HG02943 (cell line): Measurements from ENCODE around the gene MAOB.

ENCODE experiments used
- ATAC-seq: cut with Tn5 transposase; IDR thresholded peaks from one replicate; pipeline ENCODE4 v1.9.1; 2021; ENCODE audit warnings: mild to moderate bottlenecking, low read depth, moderate library complexity; ENCODE audit not compliant: unreplicated experiment

MAOB gene

DNA sequence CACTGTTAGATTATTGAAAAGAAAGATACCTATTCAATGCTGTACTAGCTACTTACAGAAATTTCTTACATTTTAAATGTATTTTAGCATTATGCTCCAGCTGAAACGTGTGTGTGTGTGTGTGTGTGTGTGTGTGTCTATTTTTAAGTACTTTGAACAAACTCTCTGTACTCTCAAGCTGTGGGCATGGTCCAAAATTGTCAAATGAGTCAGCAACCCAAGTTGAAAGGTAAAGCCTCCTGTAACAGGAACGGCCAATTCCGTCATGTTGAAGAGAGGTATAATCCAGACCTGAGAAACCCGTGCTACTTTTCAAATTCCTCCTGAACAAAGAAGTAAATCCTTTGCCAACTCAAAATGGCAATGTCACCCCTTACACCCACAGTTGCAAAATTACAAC is 20.5 kb downstream of the MAOB start:
- ATAC-seq: no peak

DNA sequence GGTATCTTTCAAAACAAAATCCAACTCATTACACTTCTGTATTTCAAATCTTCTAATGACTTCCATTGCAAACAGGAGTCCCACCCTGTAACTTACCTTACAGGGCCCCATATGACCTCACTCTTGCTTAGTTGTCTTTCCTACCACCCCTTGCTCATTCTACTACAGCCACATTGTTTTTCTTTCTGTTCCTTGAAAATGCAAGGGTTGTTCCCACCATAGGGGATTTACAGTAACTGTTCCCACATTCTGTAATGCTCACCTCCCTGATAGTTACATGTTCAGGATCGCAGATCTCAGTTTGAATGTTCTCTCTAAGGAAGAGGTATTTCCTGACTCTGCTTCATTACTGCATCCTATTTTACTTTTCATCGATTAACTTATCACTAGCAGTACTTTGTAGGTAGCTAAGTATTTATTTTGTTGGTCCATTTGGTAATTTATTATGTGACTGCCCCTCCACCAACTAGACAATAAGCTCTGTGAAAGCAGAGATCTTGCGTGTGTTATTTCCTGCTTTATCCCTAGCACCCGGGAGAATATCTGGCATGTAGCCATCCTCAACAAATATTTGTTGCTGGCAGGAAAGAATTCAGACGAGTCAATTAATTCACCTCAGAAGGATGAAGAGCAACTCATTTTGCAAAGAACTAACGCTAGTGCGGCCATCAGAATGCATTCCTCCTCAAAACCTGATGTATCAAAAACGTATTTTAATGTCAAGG is 21.4 kb downstream of the MAOB start:
- no peak for ATAC-seq

DNA sequence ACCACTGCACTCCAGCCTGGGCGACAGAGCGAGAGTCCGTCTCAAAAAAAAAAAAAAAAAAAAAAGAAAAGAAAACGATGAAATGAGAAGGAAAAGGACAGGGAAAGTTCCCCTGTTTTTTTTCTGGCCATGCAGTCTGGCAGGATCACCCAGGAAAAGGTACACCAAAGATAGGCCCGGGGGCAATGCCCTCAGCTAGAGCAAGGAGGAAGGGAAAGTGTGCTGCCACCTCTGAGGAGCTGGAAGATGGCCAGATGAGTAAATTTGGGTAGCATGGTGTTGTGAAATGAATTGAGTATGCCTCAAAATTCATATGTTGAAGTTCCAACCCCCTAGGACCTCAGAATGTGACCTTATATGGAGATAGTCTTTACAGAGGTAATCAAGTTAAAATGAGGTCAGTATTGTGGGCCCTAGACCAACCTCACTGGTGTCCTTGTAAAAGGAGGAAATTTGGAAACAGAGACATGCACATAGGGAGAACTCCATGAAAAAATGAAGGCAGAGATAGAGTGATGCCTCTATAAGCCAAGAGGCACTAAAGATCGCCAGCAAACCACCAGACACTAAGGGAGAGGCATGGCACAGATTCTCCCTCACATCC is 28.9 kb downstream of the MAOB start:
- ATAC-seq: no peak

- no peak for ATAC-seq
Measured at GRCh38 chrX:43850629-43851028, 31.6 kb downstream of the MAOB start.

- ATAC-seq: no peak
Measured at GRCh38 chrX:43849173-43849572, 33.1 kb downstream of the MAOB start.

- ATAC-seq: no peak
Measured at GRCh38 chrX:43847352-43847751, 34.9 kb downstream of the MAOB start.

DNA sequence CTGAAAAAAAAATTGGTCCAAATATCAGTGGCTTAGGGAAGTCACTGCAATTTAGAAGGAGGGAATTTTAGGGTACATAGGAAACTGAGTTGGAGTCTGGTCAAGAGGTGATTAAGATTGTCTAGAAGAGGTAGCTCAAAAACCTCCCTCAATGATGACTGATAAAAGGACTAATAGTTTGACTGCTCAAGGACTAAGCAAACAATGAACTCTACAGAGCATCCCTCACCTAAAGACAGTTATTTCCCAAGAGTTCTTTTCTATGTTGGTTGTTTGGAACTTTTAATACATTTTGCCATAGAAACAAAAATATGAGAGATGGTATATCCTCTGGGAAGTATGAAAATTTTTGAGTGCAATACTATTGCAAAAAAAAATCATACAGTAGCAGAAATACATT is 35.7 kb downstream of the MAOB start:
- no peak for ATAC-seq

DNA sequence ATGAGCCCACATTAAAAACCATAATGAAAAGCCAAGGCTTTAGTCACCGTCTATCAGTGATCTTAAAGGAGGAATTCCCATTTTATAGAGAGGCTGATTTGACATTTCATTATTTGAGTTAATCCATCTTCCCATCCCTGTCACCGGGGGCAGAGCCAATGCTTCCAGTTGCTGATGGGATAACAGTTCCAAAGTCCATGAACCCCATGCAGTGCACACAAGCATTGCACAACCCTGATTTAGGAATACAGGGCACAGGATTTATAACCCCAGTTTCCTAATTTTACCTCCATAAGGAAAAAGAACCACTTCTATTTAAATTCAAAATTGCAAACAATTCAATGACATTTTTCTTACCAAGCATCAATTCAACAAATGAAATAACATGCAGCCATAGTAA is 36.5 kb downstream of the MAOB start:
- ATAC-seq: no peak

DNA sequence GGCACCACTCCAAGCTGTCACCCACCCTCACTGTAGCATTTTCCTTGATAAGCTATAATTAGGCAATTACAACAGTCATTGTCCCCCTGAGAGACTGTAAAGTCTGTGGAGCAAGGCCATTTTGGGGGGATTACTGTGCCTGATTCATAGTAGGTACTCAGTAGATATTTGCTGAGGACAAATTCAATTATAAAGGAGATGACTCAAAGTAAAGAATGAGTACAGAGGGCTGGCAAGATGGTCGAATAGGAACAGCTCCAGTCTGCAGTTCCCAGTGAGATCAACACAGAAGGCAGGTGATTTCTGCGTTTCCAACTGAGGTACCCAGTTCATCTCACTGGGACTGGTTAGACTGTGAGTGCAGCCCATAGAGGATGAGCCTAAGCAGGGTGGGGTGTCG is 42.0 kb downstream of the MAOB start:
- ATAC-seq: no peak

DNA sequence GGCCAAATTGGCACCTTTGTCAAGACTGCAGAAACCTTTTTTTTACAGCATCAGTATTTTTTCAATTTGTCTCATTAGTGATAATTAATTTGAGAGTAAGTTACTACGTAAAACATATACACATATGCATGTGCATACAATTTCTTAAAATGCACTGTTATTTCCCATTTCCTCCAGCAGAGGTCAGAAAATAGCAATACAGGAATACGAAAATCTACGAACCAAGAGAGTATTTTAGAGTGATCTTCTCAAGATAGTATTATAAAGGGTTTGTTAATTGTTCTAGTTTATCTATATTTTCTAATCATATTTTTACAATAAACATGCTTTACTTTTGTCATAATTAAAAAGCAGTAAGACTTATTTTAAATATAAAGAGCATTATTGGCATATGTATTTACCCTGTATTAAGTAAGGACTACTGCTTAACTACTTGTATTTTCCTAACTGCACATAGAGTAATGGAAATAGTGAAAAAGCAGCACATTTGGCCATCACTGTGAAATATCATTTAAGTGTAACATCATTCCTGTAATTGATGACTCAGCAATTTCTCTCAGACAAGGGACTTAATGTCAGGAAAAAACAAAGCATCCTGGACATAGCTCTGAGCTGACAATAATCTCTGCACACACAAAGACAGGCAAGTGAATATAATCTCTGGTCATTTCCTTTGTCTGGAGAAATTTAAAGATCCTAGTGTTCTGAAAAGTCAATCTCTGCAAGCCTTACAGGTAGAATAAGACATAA is 45.6 kb downstream of the MAOB start:
- ATAC-seq: no peak

- no peak for ATAC-seq
Measured at GRCh38 chrX:43835559-43835958, 46.7 kb downstream of the MAOB start.

GRCh38 chrX:43827791-43828190 is 54.5 kb downstream of the MAOB start:
- ATAC-seq: no peak

DNA sequence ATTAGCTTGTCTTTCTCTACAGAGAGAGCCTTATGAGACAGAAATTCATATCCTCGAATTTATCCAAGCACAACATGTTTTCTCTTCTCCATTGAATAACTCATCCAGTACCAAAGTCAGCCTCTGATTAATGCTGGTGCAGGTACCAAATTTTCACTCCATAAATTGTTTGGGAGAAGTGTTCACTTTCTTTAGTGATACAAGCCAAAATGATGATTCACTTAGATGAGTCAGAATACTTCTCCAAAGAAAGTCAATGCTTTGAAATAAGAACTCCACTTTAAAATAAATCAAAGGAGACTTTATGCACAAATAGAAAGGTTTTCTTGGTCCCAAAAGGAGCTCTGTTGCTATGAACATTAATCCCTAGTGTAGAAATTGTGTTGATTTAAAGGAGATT is 60.2 kb downstream of the MAOB start:
- ATAC-seq: no peak

DNA sequence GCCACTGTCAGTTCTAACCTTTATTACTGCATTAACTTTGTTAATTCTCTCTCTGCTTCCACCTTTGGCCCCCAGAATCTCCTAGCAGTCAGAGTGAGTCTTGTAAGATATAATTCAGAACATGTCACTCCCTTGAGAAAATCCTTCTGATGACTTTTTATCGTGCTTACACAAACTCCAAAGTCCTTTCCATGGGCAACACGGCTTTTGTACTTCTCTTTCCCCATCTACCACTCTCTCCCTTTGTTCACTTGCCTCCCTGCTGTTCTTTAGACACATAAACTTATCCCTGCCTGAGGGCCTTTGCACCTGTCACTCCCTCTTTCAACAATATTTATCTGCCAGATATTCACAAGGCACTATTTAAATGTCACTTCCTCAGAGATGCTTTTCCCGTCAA is 64.8 kb downstream of the MAOB start:
- ATAC-seq: no peak

GRCh38 chrX:43815209-43815608 is 67.0 kb downstream of the MAOB start:
- ATAC-seq: no peak

DNA sequence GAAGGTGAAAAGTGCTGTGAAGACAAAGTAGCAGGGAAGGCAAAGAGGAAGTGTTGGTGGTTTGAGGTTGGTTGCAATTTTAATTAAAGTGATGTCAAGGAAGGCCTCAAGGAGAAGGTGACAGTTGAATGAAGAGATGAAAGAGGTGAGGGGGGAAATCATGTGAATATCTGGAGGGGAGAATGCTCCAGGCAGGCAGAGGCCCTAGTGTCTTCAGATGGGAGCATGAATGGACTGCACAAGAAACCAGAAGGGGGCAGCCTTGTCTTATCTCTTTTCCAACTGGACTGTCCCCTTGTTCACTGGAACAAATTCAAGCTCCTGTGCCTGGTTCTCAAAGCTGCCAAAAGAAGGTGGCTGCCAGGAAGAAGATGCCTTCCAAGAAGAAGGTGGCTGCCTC is 68.4 kb downstream of the MAOB start:
- no peak for ATAC-seq

GRCh38 chrX:43813319-43813718 is 68.9 kb downstream of the MAOB start:
- no peak for ATAC-seq

DNA sequence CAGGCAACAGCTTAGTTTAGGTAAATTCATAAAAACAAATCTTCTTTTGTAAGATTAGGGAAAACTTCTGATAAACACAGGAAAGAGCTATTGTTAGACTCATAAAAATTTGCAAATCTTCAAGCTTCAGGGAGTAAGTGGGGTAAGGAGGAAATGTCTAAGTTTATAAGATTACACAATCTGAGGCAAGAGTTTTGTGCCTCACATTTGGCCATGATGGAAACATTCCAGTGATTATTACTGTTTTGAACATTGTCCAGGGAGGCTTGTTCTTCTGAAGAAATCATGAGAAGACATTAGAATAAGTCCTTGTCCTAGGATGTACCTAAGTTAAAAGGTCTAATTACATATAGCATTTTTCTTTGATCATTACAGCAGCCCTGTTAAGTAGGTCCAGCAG is 72.8 kb downstream of the MAOB start:
- ATAC-seq: no peak

DNA sequence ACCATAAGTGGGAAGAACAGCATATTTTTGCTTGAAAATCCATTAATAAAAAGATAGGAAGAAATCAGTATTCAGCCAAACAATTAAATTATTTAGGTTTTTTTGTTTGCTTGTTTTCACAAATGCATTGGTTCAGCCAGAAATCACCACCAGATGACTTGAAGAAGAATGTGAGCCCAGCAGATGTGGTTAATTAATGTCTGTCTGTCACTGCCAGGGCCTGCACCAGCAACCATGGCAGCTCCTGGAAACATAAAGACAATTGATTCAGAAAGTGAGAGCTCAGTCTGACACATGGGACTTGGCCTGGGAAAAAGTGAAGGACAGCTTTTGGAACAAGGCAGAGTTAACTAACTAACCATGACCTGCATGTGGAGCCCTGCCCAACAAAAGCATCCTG is 74.0 kb downstream of the MAOB start:
- no peak for ATAC-seq

DNA sequence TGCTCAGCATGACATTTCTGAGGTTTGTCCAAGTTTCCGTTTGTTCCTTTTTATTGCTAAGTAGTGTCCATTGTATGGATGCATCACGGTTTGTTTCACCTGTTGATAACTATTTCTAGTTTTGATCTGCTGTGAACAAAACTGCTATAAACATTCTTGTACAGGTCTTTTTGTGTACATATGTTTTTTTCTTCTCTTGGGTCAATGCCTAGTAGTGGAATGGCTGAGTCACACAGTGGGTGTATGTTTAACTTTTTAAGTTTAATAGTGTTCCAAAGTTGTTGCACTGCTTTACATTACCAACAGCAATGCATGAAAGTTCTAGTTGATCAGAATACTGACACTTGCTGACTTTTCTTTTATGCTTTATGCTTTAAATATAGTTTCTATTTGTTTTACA is 76.7 kb downstream of the MAOB start:
- ATAC-seq: no peak

- ATAC-seq: no peak
Measured at GRCh38 chrX:43804021-43804420, 78.2 kb downstream of the MAOB start.
